ENCODE results near the gene TENM3.

The TENM3 gene

GRCh38 chr4:182344968-182345367 lies 101.8 kb downstream of the TENM3 start:
- Histone ChIP-seq H3K4me1 (ENCODE audit: control insufficient read depth, insufficient read depth, low read length, poor library complexity, severe bottlenecking) (no peaks in the 10 kb centered on the region), H3K9me3 (ENCODE audit: control insufficient read depth, low read length) (no peaks in the 10 kb centered on the region), H3K4me3 (ENCODE audit: insufficient read depth, low read depth, low read length, poor library complexity, severe bottlenecking) (no peak overlapping the region), H3K27me3 (replicated peaks; ENCODE audit: control insufficient read depth, insufficient read depth, low read length, poor library complexity, severe bottlenecking) (no peaks in the 10 kb centered on the region), H3K27ac (ENCODE audit: insufficient read depth, low read length, poor library complexity, severe bottlenecking) (no peak overlapping the region), H3K36me3 (ENCODE audit: control insufficient read depth, insufficient read depth, low read length) (no peaks in the 10 kb centered on the region)
- DNase-seq: no peak

DNA sequence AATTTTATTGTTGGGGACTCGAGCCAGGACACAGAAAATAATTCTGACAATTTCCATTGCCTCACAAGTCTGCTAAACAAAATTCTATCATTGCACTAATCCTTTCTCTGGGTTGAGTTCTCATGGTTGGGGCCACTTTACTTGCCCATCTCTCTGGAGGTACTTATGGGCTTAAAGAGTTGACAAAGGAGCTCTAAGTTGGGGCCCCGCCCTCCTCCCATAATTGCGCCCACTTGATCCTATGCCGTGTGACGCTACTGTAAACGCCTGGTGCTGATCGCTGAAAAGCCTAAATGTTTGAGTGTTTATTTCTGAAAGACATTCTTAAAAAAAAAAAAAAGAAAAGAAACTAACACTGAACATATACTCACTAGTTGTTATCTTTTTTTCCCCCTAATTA lies 103.0 kb downstream of the TENM3 start:
- no peak overlapping the region for H3K27ac ChIP-seq (ENCODE audit: insufficient read depth, low read length, poor library complexity, severe bottlenecking)

DNA sequence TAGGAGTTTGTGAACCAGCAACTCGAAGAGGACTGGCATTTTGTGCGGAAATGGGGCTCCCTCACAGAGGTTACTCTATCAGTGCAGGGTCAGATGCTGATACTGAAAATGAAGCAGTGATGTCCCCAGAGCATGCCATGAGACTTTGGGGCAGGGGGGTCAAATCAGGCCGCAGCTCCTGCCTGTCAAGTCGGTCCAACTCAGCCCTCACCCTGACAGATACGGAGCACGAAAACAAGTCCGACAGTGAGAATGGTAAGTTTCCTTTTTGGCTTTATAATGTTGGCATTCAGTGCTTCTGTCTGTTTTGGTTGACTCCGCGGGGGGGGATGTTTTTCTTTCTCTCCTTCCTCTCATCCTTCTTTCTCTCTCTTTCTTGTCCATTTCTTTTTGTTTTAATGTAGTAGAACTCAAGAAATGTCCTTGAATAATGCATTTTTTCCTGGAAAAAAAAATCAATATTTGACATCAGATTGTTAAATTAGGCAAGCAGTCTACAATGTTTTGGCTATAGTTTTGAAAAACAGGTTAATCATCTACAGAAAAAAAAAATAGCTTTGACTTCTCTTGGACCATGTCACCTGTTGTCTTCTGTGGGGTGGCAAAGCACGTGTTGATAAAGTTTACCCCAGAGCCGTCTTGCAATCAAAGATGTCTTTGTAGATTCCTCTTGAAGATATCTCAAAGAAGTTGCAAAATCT lies 103.6 kb downstream of the TENM3 start:
- Histone ChIP-seq H3K36me3 (ENCODE audit: control insufficient read depth, insufficient read depth, low read length) (no peaks in the 10 kb centered on the region), H3K4me1 (ENCODE audit: control insufficient read depth, insufficient read depth, low read length, poor library complexity, severe bottlenecking) (no peaks in the 10 kb centered on the region), H3K9me3 (ENCODE audit: control insufficient read depth, low read length) (no peaks in the 10 kb centered on the region), H3K4me3 (ENCODE audit: insufficient read depth, low read depth, low read length, poor library complexity, severe bottlenecking) (no peak overlapping the region), H3K27me3 (replicated peaks; ENCODE audit: control insufficient read depth, insufficient read depth, low read length, poor library complexity, severe bottlenecking) (no peaks in the 10 kb centered on the region), H3K27ac (ENCODE audit: insufficient read depth, low read length, poor library complexity, severe bottlenecking) (no peak overlapping the region)
- DNase-seq: no peak

More for the DNA sequence above, 103.0 kb downstream of the TENM3 start:
- no peaks in the 10 kb centered on the region for H3K4me1 ChIP-seq (ENCODE audit: control insufficient read depth, insufficient read depth, low read length, poor library complexity, severe bottlenecking)
- H3K9me3 ChIP-seq (ENCODE audit: control insufficient read depth, low read length): no peaks in the 10 kb centered on the region
- DNase-seq: no peak
- no peaks in the 10 kb centered on the region for H3K27me3 ChIP-seq (replicated peaks; ENCODE audit: control insufficient read depth, insufficient read depth, low read length, poor library complexity, severe bottlenecking)
- no peaks in the 10 kb centered on the region for H3K36me3 ChIP-seq (ENCODE audit: control insufficient read depth, insufficient read depth, low read length)
- no peak overlapping the region for H3K4me3 ChIP-seq (ENCODE audit: insufficient read depth, low read depth, low read length, poor library complexity, severe bottlenecking)

- no peaks in the 10 kb centered on the region for H3K9me3 ChIP-seq (ENCODE audit: control insufficient read depth, low read length)
- no peaks in the 10 kb centered on the region for H3K36me3 ChIP-seq (ENCODE audit: control insufficient read depth, insufficient read depth, low read length)
- no peaks in the 10 kb centered on the region for H3K27me3 ChIP-seq (replicated peaks; ENCODE audit: control insufficient read depth, insufficient read depth, low read length, poor library complexity, severe bottlenecking)
- no peak overlapping the region for H3K27ac ChIP-seq (ENCODE audit: insufficient read depth, low read length, poor library complexity, severe bottlenecking)
- DNase-seq: no peak
- no peaks in the 10 kb centered on the region for H3K4me1 ChIP-seq (ENCODE audit: control insufficient read depth, insufficient read depth, low read length, poor library complexity, severe bottlenecking)
- H3K4me3 ChIP-seq (ENCODE audit: insufficient read depth, low read depth, low read length, poor library complexity, severe bottlenecking): no peak overlapping the region
Observed at GRCh38 chr4:182348779-182349326, 105.7 kb downstream of the TENM3 start.

DNA sequence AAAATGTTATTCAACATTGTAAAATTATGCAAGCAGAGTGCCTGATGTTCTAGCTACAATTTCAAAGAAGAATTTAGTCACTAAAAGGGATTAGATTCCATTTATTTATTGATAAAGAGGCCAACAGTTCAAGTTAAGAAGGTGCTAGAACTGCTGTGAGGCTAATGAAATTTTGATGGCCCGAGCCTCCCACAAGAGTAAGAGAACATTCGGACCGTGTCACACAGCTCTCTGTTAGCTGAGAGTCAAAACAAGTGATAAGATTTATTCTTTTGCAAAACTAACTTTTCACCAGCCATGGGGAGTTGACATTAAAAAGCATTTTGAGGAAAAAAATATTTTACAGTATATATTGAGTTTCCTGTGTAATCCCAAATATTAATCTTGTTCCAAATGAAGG lies 106.8 kb downstream of the TENM3 start:
- no peak for DNase-seq
- H3K4me1 ChIP-seq (ENCODE audit: control insufficient read depth, insufficient read depth, low read length, poor library complexity, severe bottlenecking): no peaks in the 10 kb centered on the region

GRCh38 chr4:182351485-182351884 lies 108.3 kb downstream of the TENM3 start:
- no peaks in the 10 kb centered on the region for H3K36me3 ChIP-seq (ENCODE audit: control insufficient read depth, insufficient read depth, low read length)
- H3K27ac ChIP-seq (ENCODE audit: insufficient read depth, low read length, poor library complexity, severe bottlenecking): no peak overlapping the region
- H3K9me3 ChIP-seq (ENCODE audit: control insufficient read depth, low read length): no peaks in the 10 kb centered on the region
- H3K27me3 ChIP-seq (replicated peaks; ENCODE audit: control insufficient read depth, insufficient read depth, low read length, poor library complexity, severe bottlenecking): no peaks in the 10 kb centered on the region
- H3K4me1 ChIP-seq (ENCODE audit: control insufficient read depth, insufficient read depth, low read length, poor library complexity, severe bottlenecking): no peaks in the 10 kb centered on the region
- DNase-seq: no peak
- H3K4me3 ChIP-seq (ENCODE audit: insufficient read depth, low read depth, low read length, poor library complexity, severe bottlenecking): no peak overlapping the region

More for the DNA sequence above, 106.8 kb downstream of the TENM3 start:
- H3K27me3 ChIP-seq (replicated peaks; ENCODE audit: control insufficient read depth, insufficient read depth, low read length, poor library complexity, severe bottlenecking): no peaks in the 10 kb centered on the region
- H3K27ac ChIP-seq (ENCODE audit: insufficient read depth, low read length, poor library complexity, severe bottlenecking): no peak overlapping the region
- no peaks in the 10 kb centered on the region for H3K36me3 ChIP-seq (ENCODE audit: control insufficient read depth, insufficient read depth, low read length)
- no peaks in the 10 kb centered on the region for H3K9me3 ChIP-seq (ENCODE audit: control insufficient read depth, low read length)
- no peak overlapping the region for H3K4me3 ChIP-seq (ENCODE audit: insufficient read depth, low read depth, low read length, poor library complexity, severe bottlenecking)

DNA sequence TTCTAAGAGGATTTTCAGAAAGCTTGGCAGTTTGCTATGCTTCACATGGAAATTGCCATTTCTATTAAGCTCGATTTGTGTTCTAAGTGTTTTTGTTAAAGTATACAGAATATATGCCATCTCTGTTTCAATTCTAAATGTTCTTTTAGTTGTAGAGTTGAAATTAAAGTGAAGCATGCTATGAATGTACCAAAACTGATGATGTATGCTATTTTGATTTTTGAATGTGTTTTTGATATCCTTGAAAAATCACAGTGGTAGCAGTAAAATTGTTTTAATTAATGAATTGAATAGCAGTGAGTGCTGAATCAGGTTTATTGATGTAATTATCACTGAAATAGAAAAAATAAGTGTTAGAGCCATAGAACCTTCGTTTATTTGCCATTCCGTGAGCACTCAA lies 110.9 kb downstream of the TENM3 start:
- Histone ChIP-seq H3K4me3 (ENCODE audit: insufficient read depth, low read depth, low read length, poor library complexity, severe bottlenecking) (no peak overlapping the region), H3K27me3 (replicated peaks; ENCODE audit: control insufficient read depth, insufficient read depth, low read length, poor library complexity, severe bottlenecking) (no peaks in the 10 kb centered on the region)
- DNase-seq: no peak

GRCh38 chr4:182354867-182355266 lies 111.7 kb downstream of the TENM3 start:
- Histone ChIP-seq H3K4me1 (ENCODE audit: control insufficient read depth, insufficient read depth, low read length, poor library complexity, severe bottlenecking) (no peaks in the 10 kb centered on the region), H3K4me3 (ENCODE audit: insufficient read depth, low read depth, low read length, poor library complexity, severe bottlenecking) (no peak overlapping the region), H3K9me3 (ENCODE audit: control insufficient read depth, low read length) (no peaks in the 10 kb centered on the region), H3K27ac (ENCODE audit: insufficient read depth, low read length, poor library complexity, severe bottlenecking) (no peak overlapping the region), H3K27me3 (replicated peaks; ENCODE audit: control insufficient read depth, insufficient read depth, low read length, poor library complexity, severe bottlenecking) (no peaks in the 10 kb centered on the region), H3K36me3 (ENCODE audit: control insufficient read depth, insufficient read depth, low read length) (no peaks in the 10 kb centered on the region)
- DNase-seq: no peak

More for the DNA sequence above, 110.9 kb downstream of the TENM3 start:
- no peaks in the 10 kb centered on the region for H3K4me1 ChIP-seq (ENCODE audit: control insufficient read depth, insufficient read depth, low read length, poor library complexity, severe bottlenecking)
- no peaks in the 10 kb centered on the region for H3K9me3 ChIP-seq (ENCODE audit: control insufficient read depth, low read length)
- H3K27ac ChIP-seq (ENCODE audit: insufficient read depth, low read length, poor library complexity, severe bottlenecking): no peak overlapping the region
- H3K36me3 ChIP-seq (ENCODE audit: control insufficient read depth, insufficient read depth, low read length): no peaks in the 10 kb centered on the region

- H3K27ac ChIP-seq (ENCODE audit: insufficient read depth, low read length, poor library complexity, severe bottlenecking): no peak overlapping the region
Observed at GRCh38 chr4:182367153-182367552, 124.0 kb downstream of the TENM3 start.

GRCh38 chr4:182369211-182369610 lies 126.0 kb downstream of the TENM3 start:
- Histone ChIP-seq H3K4me3 (ENCODE audit: insufficient read depth, low read depth, low read length, poor library complexity, severe bottlenecking) (no peak overlapping the region), H3K36me3 (ENCODE audit: control insufficient read depth, insufficient read depth, low read length) (no peaks in the 10 kb centered on the region), H3K27me3 (replicated peaks; ENCODE audit: control insufficient read depth, insufficient read depth, low read length, poor library complexity, severe bottlenecking) (no peaks in the 10 kb centered on the region), H3K27ac (ENCODE audit: insufficient read depth, low read length, poor library complexity, severe bottlenecking) (no peak overlapping the region), H3K4me1 (ENCODE audit: control insufficient read depth, insufficient read depth, low read length, poor library complexity, severe bottlenecking) (no peaks in the 10 kb centered on the region), H3K9me3 (ENCODE audit: control insufficient read depth, low read length) (no peaks in the 10 kb centered on the region)
- DNase-seq: no peak

More at GRCh38 chr4:182367153-182367552, 124.0 kb downstream of the TENM3 start:
- DNase-seq: no peak
- no peaks in the 10 kb centered on the region for H3K4me1 ChIP-seq (ENCODE audit: control insufficient read depth, insufficient read depth, low read length, poor library complexity, severe bottlenecking)
- H3K9me3 ChIP-seq (ENCODE audit: control insufficient read depth, low read length): no peaks in the 10 kb centered on the region
- no peaks in the 10 kb centered on the region for H3K27me3 ChIP-seq (replicated peaks; ENCODE audit: control insufficient read depth, insufficient read depth, low read length, poor library complexity, severe bottlenecking)
- no peaks in the 10 kb centered on the region for H3K36me3 ChIP-seq (ENCODE audit: control insufficient read depth, insufficient read depth, low read length)
- no peak overlapping the region for H3K4me3 ChIP-seq (ENCODE audit: insufficient read depth, low read depth, low read length, poor library complexity, severe bottlenecking)

Data from effector memory CD4-positive, alpha-beta T cell (primary cell).